Measurements from ENCODE around the gene CRAMP1.
A peak's percentile ranks its signal among the peaks of the same experiment; 100 is the strongest.

Gene CRAMP1

GRCh38 chr16:1670371-1670770 is 58.2 kb downstream of the CRAMP1 start:
- Mint-ChIP-seq H3K27me3 (no peaks in the 10 kb centered on the region), H3K4me3 (no peak overlapping the region), H3K36me3 (ENCODE audit: insufficient read depth) (peaks cover 9% of the 10 kb centered on the region), H3K4me1 (peaks cover 5% of the 10 kb centered on the region), H3K27ac (ENCODE audit: low read depth) (peak overlapping the region; percentile 46), H3K9me3 (no peaks in the 10 kb centered on the region)
- no peak for DNase-seq (ENCODE audit: low spot score in 2 of 2)
- no peak for ATAC-seq (replicated peaks; ENCODE audit: extremely low read depth, poor library complexity, severe bottlenecking)

- Mint-ChIP-seq H3K27me3 (no peaks in the 10 kb centered on the region), H3K27ac (ENCODE audit: low read depth) (no peak overlapping the region), H3K4me3 (no peak overlapping the region), H3K4me1 (peaks cover 5% of the 10 kb centered on the region), H3K9me3 (no peaks in the 10 kb centered on the region), H3K36me3 (ENCODE audit: insufficient read depth) (peaks cover 9% of the 10 kb centered on the region)
- DNase-seq (ENCODE audit: low spot score in 2 of 2) (no peak), ATAC-seq (replicated peaks; ENCODE audit: extremely low read depth, poor library complexity, severe bottlenecking) (no peak)
Observed at GRCh38 chr16:1670866-1671265, 58.7 kb downstream of the CRAMP1 start.

- DNase-seq (ENCODE audit: low spot score in 2 of 2) (no peak), ATAC-seq (replicated peaks; ENCODE audit: extremely low read depth, poor library complexity, severe bottlenecking) (no peak)
- Mint-ChIP-seq H3K9me3 (no peaks in the 10 kb centered on the region), H3K4me3 (no peak overlapping the region), H3K27me3 (no peaks in the 10 kb centered on the region), H3K36me3 (ENCODE audit: insufficient read depth) (peaks cover 9% of the 10 kb centered on the region), H3K27ac (ENCODE audit: low read depth) (no peak overlapping the region), H3K4me1 (peaks cover 7% of the 10 kb centered on the region)
Observed at GRCh38 chr16:1673424-1674151, 61.4 kb downstream of the CRAMP1 start.

GRCh38 chr16:1674306-1674705 is 62.1 kb downstream of the CRAMP1 start:
- H3K4me3 Mint-ChIP-seq, result no peak overlapping the region
- ATAC-seq (replicated peaks; ENCODE audit: extremely low read depth, poor library complexity, severe bottlenecking), result no peak
- peaks cover 10% of the 10 kb centered on the region for H3K36me3 Mint-ChIP-seq (ENCODE audit: insufficient read depth)
- H3K4me1 Mint-ChIP-seq, result peaks cover 13% of the 10 kb centered on the region
- no peak for DNase-seq (ENCODE audit: low spot score in 2 of 2)
- no peaks in the 10 kb centered on the region for H3K27me3 Mint-ChIP-seq
- H3K27ac Mint-ChIP-seq (ENCODE audit: low read depth), result no peak overlapping the region
- no peaks in the 10 kb centered on the region for H3K9me3 Mint-ChIP-seq

- Mint-ChIP-seq H3K36me3 (ENCODE audit: insufficient read depth) (peaks cover 8% of the 10 kb centered on the region), H3K4me3 (no peak overlapping the region), H3K4me1 (peaks cover 13% of the 10 kb centered on the region), H3K27me3 (no peaks in the 10 kb centered on the region), H3K9me3 (no peaks in the 10 kb centered on the region), H3K27ac (ENCODE audit: low read depth) (no peak overlapping the region)
- ATAC-seq (replicated peaks; ENCODE audit: extremely low read depth, poor library complexity, severe bottlenecking) (no peak), DNase-seq (ENCODE audit: low spot score in 2 of 2) (no peak)
Observed at GRCh38 chr16:1674751-1675664, 62.8 kb downstream of the CRAMP1 start.

GRCh38 chr16:1676661-1677060 is 64.5 kb downstream of the CRAMP1 start:
- no peak for ATAC-seq (replicated peaks; ENCODE audit: extremely low read depth, poor library complexity, severe bottlenecking)
- no peaks in the 10 kb centered on the region for H3K27me3 Mint-ChIP-seq
- H3K9me3 Mint-ChIP-seq, result no peaks in the 10 kb centered on the region
- peak overlapping the region; percentile 43 for H3K4me3 Mint-ChIP-seq
- no peak for DNase-seq (ENCODE audit: low spot score in 2 of 2)
- no peak overlapping the region for H3K27ac Mint-ChIP-seq (ENCODE audit: low read depth)
- peaks cover 24% of the 10 kb centered on the region for H3K4me1 Mint-ChIP-seq
- peaks cover 6% of the 10 kb centered on the region for H3K36me3 Mint-ChIP-seq (ENCODE audit: insufficient read depth)

- Mint-ChIP-seq H3K4me1 (peaks cover 26% of the 10 kb centered on the region), H3K9me3 (no peaks in the 10 kb centered on the region), H3K27me3 (no peaks in the 10 kb centered on the region), H3K27ac (ENCODE audit: low read depth) (no peak overlapping the region), H3K4me3 (peak overlapping the region; percentile 43), H3K36me3 (ENCODE audit: insufficient read depth) (peaks cover 6% of the 10 kb centered on the region)
- DNase-seq (ENCODE audit: low spot score in 2 of 2), result no peak
- ATAC-seq (replicated peaks; ENCODE audit: extremely low read depth, poor library complexity, severe bottlenecking), result no peak
Observed at GRCh38 chr16:1677339-1677738, 65.2 kb downstream of the CRAMP1 start.

GRCh38 chr16:1677942-1678499 is 65.9 kb downstream of the CRAMP1 start, which contains the start of gene JPT2:
Gene JPT2 (plus strand): TSS chr16:1678279. CDS start chr16:1678313, 34 bp downstream.
- ATAC-seq (replicated peaks; ENCODE audit: extremely low read depth, poor library complexity, severe bottlenecking), result peak; percentile 99
- Mint-ChIP-seq H3K36me3 (ENCODE audit: insufficient read depth) (peaks cover 6% of the 10 kb centered on the region), H3K9me3 (no peaks in the 10 kb centered on the region), H3K4me3 (peak within 1 kb of the TSS; percentile 84), H3K4me1 (peaks cover 26% of the 10 kb centered on the region), H3K27ac (ENCODE audit: low read depth) (peak within 1 kb of the TSS; percentile 55), H3K27me3 (no peaks in the 10 kb centered on the region)
- DNase-seq (ENCODE audit: low spot score in 2 of 2), result peak; percentile 84 to 90

GRCh38 chr16:1678500-1679098 is 66.4 kb downstream of the CRAMP1 start:
- Mint-ChIP-seq H3K27me3 (no peaks in the 10 kb centered on the region), H3K36me3 (ENCODE audit: insufficient read depth) (peaks cover 6% of the 10 kb centered on the region), H3K4me3 (peak overlapping the region; percentile 84), H3K9me3 (no peaks in the 10 kb centered on the region), H3K4me1 (peaks cover 22% of the 10 kb centered on the region), H3K27ac (ENCODE audit: low read depth) (peak overlapping the region; percentile 55)
- DNase-seq (ENCODE audit: low spot score in 2 of 2), result no peak
- ATAC-seq (replicated peaks; ENCODE audit: extremely low read depth, poor library complexity, severe bottlenecking), result peak; percentile 31

- DNase-seq (ENCODE audit: low spot score in 2 of 2) (no peak), ATAC-seq (replicated peaks; ENCODE audit: extremely low read depth, poor library complexity, severe bottlenecking) (no peak)
- peaks cover 6% of the 10 kb centered on the region for H3K36me3 Mint-ChIP-seq (ENCODE audit: insufficient read depth)
- peaks cover 21% of the 10 kb centered on the region for H3K4me1 Mint-ChIP-seq
- no peaks in the 10 kb centered on the region for H3K9me3 Mint-ChIP-seq
- H3K4me3 Mint-ChIP-seq, result no peak overlapping the region
- no peaks in the 10 kb centered on the region for H3K27me3 Mint-ChIP-seq
- no peak overlapping the region for H3K27ac Mint-ChIP-seq (ENCODE audit: low read depth)
Observed at GRCh38 chr16:1680361-1680760, 68.2 kb downstream of the CRAMP1 start.

GRCh38 chr16:1681032-1681431 is 68.9 kb downstream of the CRAMP1 start:
- H3K9me3 Mint-ChIP-seq, result no peaks in the 10 kb centered on the region
- peak overlapping the region; percentile 44 for H3K27ac Mint-ChIP-seq (ENCODE audit: low read depth)
- peaks cover 7% of the 10 kb centered on the region for H3K36me3 Mint-ChIP-seq (ENCODE audit: insufficient read depth)
- no peaks in the 10 kb centered on the region for H3K27me3 Mint-ChIP-seq
- DNase-seq (ENCODE audit: low spot score in 2 of 2), result no peak
- no peak for ATAC-seq (replicated peaks; ENCODE audit: extremely low read depth, poor library complexity, severe bottlenecking)
- H3K4me3 Mint-ChIP-seq, result no peak overlapping the region
- H3K4me1 Mint-ChIP-seq, result peaks cover 21% of the 10 kb centered on the region
